ENCODE data around the gene CEP20. TPM values are rescaled to one million over a fixed set of nuclear protein-coding genes. Genes with fewer than 3 reads are reported as not detected.

Gene CEP20
- total RNA-seq, 4 donors from 2014 or later: 9.4 to 21.7 (median 20.8) TPM

- Histone ChIP-seq H3K27ac (no peak overlapping the region), H3K4me1 (peaks cover 0 to 3% (median 0%) of the 10 kb centered on the region in 4 donors), H3K36me3 (no peaks in the 10 kb centered on the region), H3K27me3 (no peaks in the 10 kb centered on the region), H3K9me3 (no peaks in the 10 kb centered on the region), H3K4me3 (no peak overlapping the region)
- in situ Hi-C loops (cut with MboI; ENCODE audit: low pct_ligation_motif_present in 1 of 4, low pct_unique_long_range_greater_than_20kb in 1 of 4, low sequenced_read_pairs in 3 of 4): no loop called here
- no peak for TF ChIP-seq POLR2AphosphoS5 (IDR thresholded peaks at IDR 0.05)
- no peak for TF ChIP-seq POLR2A (IDR thresholded peaks at IDR 0.05)
- TF ChIP-seq EP300 (IDR thresholded peaks at IDR 0.05; ENCODE audit: low read depth): no peak
- no peak for TF ChIP-seq CTCF (IDR thresholded peaks at IDR 0.05)
- intact Hi-C loops (cut with DNase I; ENCODE audit: low total_unique reads): no loop called here
- DNase-seq: no peak
- WGBS, 2 donors (ENCODE audit: low coverage in 1 of 2): 96% methylated on average over 6 of the region's 6 CpGs; no CpG with 5 or more reads in 1 of the 2 donors
Observed at GRCh38 chr16:15898654-15899053, 10.3 kb upstream of the CEP20 start.

DNA sequence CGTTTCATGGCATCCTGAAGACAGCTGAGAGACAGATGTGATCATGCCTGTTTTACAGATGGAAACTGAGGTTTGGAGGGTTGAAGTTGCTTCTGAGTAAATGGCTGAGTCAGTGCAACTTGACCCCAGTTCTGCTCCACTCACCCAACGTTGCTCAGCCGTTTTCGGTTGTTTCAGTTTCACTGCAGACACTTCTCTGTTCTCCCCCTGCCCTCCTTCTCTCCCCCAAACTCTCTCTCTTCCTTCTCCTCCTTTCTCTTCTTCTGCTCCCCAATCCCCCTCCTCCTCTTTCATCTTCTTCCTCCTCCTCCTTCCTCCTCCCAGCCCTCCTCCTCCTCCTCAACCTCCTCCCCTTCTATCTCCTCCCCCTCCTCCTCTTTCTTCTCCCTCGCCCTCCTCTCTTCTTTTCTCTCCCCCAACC is 9.4 kb upstream of the CEP20 start:
- Histone ChIP-seq H3K36me3 (no peaks in the 10 kb centered on the region), H3K4me1 (peaks cover 0 to 3% (median 0%) of the 10 kb centered on the region in 4 donors), H3K27ac (no peak overlapping the region), H3K27me3 (no peaks in the 10 kb centered on the region), H3K4me3 (no peak overlapping the region), H3K9me3 (no peaks in the 10 kb centered on the region)
- TF ChIP-seq EP300 (IDR thresholded peaks at IDR 0.05; ENCODE audit: low read depth) (no peak), POLR2AphosphoS5 (IDR thresholded peaks at IDR 0.05) (no peak), POLR2A (IDR thresholded peaks at IDR 0.05) (no peak), CTCF (IDR thresholded peaks at IDR 0.05) (no peak)
- in situ Hi-C loops (cut with MboI; ENCODE audit: low pct_ligation_motif_present in 1 of 4, low pct_unique_long_range_greater_than_20kb in 1 of 4, low sequenced_read_pairs in 3 of 4) (no loop called here), intact Hi-C loops (cut with DNase I; ENCODE audit: low total_unique reads) (no loop called here)
- 55 to 76% methylated on average over 4 to 5 of the region's 5 CpGs for WGBS, 2 donors (ENCODE audit: low coverage in 1 of 2)
- DNase-seq: no peak

DNA sequence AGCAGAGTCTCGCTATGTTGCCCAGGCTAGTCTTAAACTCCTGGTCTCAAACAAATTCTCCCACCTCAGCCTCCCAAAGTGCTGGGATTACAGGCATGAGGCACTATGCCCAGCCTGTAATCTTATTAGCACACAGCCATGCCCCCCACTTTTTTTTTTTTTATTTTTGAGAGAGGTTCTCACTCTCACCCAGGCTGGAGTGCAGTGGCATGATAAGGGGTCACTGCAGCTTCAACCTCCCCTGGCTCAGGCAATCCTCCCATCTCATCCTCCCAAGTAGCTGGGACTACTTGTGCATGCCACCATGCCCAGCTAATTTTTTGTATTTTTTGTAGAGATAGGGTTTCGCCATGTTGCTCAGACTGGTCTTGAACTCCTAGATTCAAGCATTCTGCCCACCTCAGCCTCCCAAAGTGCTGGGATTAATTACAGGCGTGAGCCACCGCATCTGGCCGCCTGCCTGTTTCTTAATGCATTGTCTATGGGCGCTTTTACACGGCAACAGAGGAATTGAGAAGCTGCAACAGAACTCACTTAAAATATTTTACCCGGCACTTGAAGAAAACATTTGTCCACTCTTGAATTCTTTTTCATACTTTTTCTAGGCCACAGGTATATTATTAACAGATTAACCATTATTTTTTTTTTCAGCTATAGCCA is 8.8 kb upstream of the CEP20 start:
- TF ChIP-seq POLR2A (IDR thresholded peaks at IDR 0.05): no peak
- no peak for TF ChIP-seq POLR2AphosphoS5 (IDR thresholded peaks at IDR 0.05)
- TF ChIP-seq CTCF (IDR thresholded peaks at IDR 0.05): no peak
- TF ChIP-seq EP300 (IDR thresholded peaks at IDR 0.05; ENCODE audit: low read depth): no peak
- intact Hi-C loops (cut with DNase I; ENCODE audit: low total_unique reads): no loop called here
- Histone ChIP-seq H3K9me3 (no peaks in the 10 kb centered on the region), H3K27me3 (no peaks in the 10 kb centered on the region), H3K4me1 (peaks cover 0 to 3% (median 0%) of the 10 kb centered on the region in 4 donors), H3K36me3 (no peaks in the 10 kb centered on the region), H3K27ac (no peak overlapping the region), H3K4me3 (no peak overlapping the region)
- no peak for DNase-seq
- in situ Hi-C loops (cut with MboI; ENCODE audit: low pct_ligation_motif_present in 1 of 4, low pct_unique_long_range_greater_than_20kb in 1 of 4, low sequenced_read_pairs in 3 of 4): no loop called here
- 93 to 94% methylated on average over 7 to 8 of the region's 8 CpGs for WGBS, 2 donors (ENCODE audit: low coverage in 1 of 2)

DNA sequence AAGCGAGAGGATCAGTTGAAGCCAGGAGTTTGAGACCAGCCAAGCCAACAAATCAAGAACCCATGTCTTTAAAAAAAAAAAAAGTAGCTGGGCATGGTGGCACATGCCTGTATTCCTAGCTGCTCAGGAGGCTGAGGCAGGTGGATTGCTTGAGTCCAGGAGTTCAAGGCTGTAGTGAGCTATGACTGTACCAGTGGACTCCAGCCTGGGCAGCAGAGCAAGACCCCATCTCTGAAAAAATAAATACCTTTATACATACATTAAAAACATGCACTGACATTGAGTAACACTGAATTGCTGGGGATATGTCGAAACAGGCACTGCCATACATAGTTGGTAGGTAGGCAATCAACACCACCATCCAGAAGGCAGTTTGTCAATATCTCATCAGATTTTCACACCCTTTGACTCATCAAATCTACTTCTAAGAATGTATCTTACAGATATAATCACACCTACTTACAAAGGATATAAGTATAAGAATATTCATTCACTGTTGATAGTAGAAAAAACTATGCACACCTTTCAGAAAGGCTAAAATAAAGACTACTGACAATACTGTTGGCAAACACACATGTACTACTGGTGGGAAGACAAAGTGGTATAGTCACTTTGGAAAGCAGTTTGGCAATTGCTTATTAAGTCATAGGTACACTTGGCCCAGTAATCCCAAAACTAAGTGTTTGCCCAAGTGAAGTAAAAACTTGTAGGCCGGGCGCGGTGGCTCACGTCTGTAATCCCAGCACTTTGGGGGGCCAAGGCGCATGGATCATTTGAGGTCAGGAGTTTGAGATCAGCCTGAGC is 6.4 kb upstream of the CEP20 start:
- TF ChIP-seq POLR2AphosphoS5 (IDR thresholded peaks at IDR 0.05): no peak
- no peak for TF ChIP-seq CTCF (IDR thresholded peaks at IDR 0.05)
- no peak for TF ChIP-seq EP300 (IDR thresholded peaks at IDR 0.05; ENCODE audit: low read depth)
- no peak for TF ChIP-seq POLR2A (IDR thresholded peaks at IDR 0.05)
- 98 to 100% methylated on average over 1 to 7 of the region's 7 CpGs for WGBS, 2 donors (ENCODE audit: low coverage in 1 of 2)
- Histone ChIP-seq H3K4me3 (no peak overlapping the region), H3K27me3 (no peaks in the 10 kb centered on the region), H3K36me3 (no peaks in the 10 kb centered on the region), H3K4me1 (peaks cover 0 to under 1% (median 0%) of the 10 kb centered on the region in 4 donors), H3K9me3 (no peaks in the 10 kb centered on the region), H3K27ac (no peak overlapping the region)
- in situ Hi-C loops (cut with MboI; ENCODE audit: low pct_ligation_motif_present in 1 of 4, low pct_unique_long_range_greater_than_20kb in 1 of 4, low sequenced_read_pairs in 3 of 4) (no loop called here), intact Hi-C loops (cut with DNase I; ENCODE audit: low total_unique reads) (no loop called here)
- DNase-seq: no peak

Data from transverse colon (tissue), 4 donors.